Measurements from ENCODE around the gene PCK2. TPM values are rescaled to one million over a fixed set of nuclear protein-coding genes. Genes with fewer than 3 reads are reported as not detected.

Gene PCK2
- total and polyA plus RNA-seq, 2 of the 8 experiments (the other 6 are each of a cell fraction or from before 2014, with no cell fraction given), result 81.9 to 115 TPM

DNA sequence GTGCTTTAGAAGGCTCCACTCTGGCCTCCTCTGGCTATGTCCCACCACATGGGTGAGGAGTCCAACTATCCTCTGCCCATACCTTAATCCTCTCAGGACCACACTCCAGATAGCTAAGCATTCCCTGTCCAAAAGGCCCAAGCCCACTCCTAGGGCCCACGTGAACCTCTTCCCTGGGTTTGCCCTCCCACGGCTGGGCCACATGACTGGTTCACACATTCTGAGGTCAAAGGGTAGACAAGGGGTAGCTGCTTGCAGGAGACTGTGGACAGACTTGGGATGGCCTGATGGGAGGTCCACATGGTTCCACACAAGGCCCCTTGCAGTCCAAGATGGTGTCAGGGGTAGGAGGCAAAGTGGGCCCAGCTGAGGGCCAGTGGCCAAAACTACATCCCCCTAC lies 6.0 kb upstream of the PCK2 start (continued):
- TF ChIP-seq YY1 (IDR thresholded peaks at IDR 0.05; ENCODE audit: low read depth, low read length) (no peak), SRF (IDR thresholded peaks at IDR 0.05; ENCODE audit: low read depth, low read length) (no peak), HDAC2 (IDR thresholded peaks at IDR 0.05; ENCODE audit: borderline replicate concordance in 1 of 2, low read depth in 2 of 2, low read length in 2 of 2) (no peak), GTF2F1 (IDR thresholded peaks at IDR 0.05; ENCODE audit: borderline replicate concordance, low read depth, low read length) (no peak)
- TF ChIP-seq, protein P1, sequence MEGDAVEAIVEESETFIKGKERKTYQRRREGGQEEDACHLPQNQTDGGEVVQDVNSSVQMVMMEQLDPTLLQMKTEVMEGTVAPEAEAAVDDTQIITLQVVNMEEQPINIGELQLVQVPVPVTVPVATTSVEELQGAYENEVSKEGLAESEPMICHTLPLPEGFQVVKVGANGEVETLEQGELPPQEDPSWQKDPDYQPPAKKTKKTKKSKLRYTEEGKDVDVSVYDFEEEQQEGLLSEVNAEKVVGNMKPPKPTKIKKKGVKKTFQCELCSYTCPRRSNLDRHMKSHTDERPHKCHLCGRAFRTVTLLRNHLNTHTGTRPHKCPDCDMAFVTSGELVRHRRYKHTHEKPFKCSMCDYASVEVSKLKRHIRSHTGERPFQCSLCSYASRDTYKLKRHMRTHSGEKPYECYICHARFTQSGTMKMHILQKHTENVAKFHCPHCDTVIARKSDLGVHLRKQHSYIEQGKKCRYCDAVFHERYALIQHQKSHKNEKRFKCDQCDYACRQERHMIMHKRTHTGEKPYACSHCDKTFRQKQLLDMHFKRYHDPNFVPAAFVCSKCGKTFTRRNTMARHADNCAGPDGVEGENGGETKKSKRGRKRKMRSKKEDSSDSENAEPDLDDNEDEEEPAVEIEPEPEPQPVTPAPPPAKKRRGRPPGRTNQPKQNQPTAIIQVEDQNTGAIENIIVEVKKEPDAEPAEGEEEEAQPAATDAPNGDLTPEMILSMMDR (IDR thresholded peaks at IDR 0.05; ENCODE audit: control extremely low read depth in 1 of 3, insufficient read depth in 1 of 3, low read depth in 1 of 3, low read length in 3 of 3), result no peak

Measured in H1 (cell line).